ENCODE data around the gene HJURP. TPM values are rescaled to one million over a fixed set of nuclear protein-coding genes. Genes with fewer than 3 reads are reported as not detected.

HJURP gene
- total and polyA plus RNA-seq, 7 donors: 0.28 to 9.0 (median 1.5) TPM

DNA sequence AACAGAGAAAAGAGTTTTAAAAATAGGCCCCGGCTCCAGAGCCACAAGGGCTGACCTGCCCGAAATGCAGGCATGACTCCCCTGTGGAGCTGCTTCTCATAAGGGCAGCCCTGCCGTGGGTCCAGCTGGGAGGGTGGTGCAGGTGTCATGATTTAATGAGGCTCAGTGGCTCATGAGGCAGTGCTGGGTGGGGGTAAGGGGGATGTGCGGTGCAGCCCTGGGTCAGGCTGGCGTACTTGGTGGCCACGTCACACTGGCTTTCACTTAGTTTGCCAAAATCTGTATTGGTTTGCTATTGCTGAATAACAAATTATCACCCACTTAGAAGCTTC is 33.6 kb downstream of the HJURP start:
- intact Hi-C loops (cut with DNase I): no loop called here
- DNase-seq: peak; percentile 32
- WGBS, 2 donors: 87 to 94% methylated on average over 6 of the region's 6 CpGs
- Histone ChIP-seq H3K4me1 (no peaks in the 10 kb centered on the region), H3K4me3 (no peak overlapping the region), H3K27ac (no peak overlapping the region), H3K9me3 (no peaks in the 10 kb centered on the region), H3K27me3 (no peaks in the 10 kb centered on the region), H3K36me3 (no peaks in the 10 kb centered on the region)
- no peak for TF ChIP-seq POLR2A (IDR thresholded peaks at IDR 0.05)
- no peak for TF ChIP-seq EP300 (IDR thresholded peaks at IDR 0.05)
- TF ChIP-seq POLR2AphosphoS5 (IDR thresholded peaks at IDR 0.05): no peak
- TF ChIP-seq, protein P1, sequence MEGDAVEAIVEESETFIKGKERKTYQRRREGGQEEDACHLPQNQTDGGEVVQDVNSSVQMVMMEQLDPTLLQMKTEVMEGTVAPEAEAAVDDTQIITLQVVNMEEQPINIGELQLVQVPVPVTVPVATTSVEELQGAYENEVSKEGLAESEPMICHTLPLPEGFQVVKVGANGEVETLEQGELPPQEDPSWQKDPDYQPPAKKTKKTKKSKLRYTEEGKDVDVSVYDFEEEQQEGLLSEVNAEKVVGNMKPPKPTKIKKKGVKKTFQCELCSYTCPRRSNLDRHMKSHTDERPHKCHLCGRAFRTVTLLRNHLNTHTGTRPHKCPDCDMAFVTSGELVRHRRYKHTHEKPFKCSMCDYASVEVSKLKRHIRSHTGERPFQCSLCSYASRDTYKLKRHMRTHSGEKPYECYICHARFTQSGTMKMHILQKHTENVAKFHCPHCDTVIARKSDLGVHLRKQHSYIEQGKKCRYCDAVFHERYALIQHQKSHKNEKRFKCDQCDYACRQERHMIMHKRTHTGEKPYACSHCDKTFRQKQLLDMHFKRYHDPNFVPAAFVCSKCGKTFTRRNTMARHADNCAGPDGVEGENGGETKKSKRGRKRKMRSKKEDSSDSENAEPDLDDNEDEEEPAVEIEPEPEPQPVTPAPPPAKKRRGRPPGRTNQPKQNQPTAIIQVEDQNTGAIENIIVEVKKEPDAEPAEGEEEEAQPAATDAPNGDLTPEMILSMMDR (IDR thresholded peaks at IDR 0.05): no peak

DNA sequence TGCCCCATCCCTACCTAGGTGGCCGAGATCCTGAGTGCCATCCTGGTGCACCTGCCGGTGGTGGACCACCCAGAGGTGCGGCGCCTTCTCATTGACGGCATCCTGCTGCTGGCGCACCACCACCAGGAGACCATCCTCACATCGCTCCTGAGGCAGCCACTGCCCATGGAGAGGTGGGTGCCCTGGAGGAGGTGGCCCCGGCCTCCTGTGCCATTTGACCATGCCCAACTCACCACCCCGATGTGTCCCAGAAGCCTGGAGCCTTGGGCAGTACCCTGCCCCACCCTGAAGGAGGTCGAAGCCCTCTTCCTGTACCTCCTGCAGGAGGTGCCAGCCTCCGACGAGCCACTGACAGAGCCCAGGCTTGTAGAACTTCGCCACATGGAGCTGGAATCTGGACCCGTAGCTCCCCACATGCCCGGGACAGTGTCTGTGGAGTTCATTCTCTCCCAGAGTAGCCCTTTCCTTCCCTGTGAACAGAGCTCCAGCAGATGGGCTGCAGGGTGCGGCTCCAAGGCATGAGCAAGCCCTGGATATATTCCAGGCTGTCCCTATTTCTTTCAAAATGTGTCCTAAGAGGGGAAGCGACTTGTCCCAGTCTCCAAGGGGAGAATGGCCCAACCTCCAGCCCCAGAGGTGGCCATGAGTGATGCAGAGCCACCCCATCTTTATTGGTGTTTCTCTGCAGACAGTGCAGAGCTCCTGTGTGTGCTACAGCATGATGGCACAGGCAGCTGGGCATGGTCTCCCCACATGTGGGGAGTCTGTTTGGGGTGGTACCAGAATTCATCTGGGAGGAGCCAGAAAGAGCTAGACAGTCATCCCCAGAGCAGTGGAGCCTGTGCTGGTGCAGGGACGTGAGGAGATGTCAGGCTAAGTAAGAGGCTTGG is 34.2 kb downstream of the HJURP start:
- Histone ChIP-seq H3K4me1 (no peaks in the 10 kb centered on the region), H3K9me3 (no peaks in the 10 kb centered on the region), H3K27me3 (no peaks in the 10 kb centered on the region), H3K4me3 (no peak overlapping the region), H3K27ac (no peak overlapping the region), H3K36me3 (no peaks in the 10 kb centered on the region)
- TF ChIP-seq EP300 (IDR thresholded peaks at IDR 0.05): no peak
- TF ChIP-seq POLR2AphosphoS5 (IDR thresholded peaks at IDR 0.05): no peak
- TF ChIP-seq POLR2A (IDR thresholded peaks at IDR 0.05): no peak
- TF ChIP-seq, protein P1 (IDR thresholded peaks at IDR 0.05): no peak
- peak; percentile 54 for DNase-seq
- 86 to 88% methylated on average over 18 of the region's 18 CpGs for WGBS, 2 donors
- intact Hi-C loops (cut with DNase I): no loop called here

DNA sequence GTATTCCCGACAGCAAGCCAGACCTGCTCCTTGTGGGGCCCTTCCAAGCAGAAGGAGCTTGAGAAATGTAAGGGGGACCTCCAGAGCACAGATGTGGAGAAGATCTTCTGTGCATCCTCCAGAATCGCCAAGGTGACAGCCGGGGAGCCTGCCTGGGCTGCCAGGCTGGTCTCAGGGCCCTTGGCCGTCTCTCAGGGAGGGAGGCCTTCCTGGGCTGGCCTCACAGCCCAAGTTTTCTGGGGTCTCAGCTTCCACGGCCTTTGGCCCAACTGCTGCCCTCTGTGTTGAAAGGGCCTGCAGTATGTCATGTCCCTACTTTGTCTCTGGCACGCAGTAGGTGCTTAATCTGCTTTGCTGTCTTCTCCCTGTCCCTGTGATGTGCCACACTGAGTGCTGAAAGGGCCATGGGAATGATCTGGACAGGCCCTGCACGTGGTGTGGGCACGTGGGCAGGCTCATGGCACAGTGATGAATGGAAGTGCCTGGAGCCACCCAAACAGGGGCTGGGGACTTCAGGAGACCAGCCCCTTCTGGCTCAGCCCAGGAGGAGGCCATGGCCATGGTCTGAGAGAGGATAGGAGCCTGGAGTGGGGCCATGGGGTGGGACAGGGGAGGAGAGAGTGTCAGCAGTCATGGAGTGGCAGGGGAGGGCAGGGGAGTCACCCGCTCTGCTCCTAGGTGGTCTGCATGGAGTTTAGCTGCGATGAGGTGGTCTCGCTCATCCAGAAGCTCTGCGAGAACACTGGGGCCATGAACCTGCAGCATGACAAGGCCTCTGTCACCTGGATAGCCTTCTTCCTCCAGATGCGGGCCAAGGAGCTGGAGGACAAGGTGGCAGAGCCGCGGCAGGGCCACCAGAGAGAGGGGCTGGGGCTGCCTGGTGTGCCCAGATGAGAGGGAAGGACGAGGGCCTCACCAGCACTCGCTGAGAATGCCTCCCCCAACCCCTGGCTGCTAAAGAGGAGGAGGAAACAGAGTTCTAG is 35.4 kb downstream of the HJURP start:
- no peaks in the 10 kb centered on the region for H3K36me3 ChIP-seq
- intact Hi-C loops (cut with DNase I): no loop called here
- no peaks in the 10 kb centered on the region for H3K4me1 ChIP-seq
- H3K9me3 ChIP-seq: peaks cover 0 to 1% (median 0%) of the 10 kb centered on the region in 4 donors
- no peaks in the 10 kb centered on the region for H3K27me3 ChIP-seq
- no peak overlapping the region for H3K27ac ChIP-seq
- peak; percentile 48 for DNase-seq
- WGBS, 2 donors: 83 to 84% methylated on average over 17 of the region's 17 CpGs
- no peak overlapping the region for H3K4me3 ChIP-seq
- TF ChIP-seq POLR2AphosphoS5 (IDR thresholded peaks at IDR 0.05): no peak
- TF ChIP-seq POLR2A (IDR thresholded peaks at IDR 0.05): no peak
- TF ChIP-seq, protein P1 (IDR thresholded peaks at IDR 0.05): no peak
- TF ChIP-seq EP300 (IDR thresholded peaks at IDR 0.05): no peak

DNA sequence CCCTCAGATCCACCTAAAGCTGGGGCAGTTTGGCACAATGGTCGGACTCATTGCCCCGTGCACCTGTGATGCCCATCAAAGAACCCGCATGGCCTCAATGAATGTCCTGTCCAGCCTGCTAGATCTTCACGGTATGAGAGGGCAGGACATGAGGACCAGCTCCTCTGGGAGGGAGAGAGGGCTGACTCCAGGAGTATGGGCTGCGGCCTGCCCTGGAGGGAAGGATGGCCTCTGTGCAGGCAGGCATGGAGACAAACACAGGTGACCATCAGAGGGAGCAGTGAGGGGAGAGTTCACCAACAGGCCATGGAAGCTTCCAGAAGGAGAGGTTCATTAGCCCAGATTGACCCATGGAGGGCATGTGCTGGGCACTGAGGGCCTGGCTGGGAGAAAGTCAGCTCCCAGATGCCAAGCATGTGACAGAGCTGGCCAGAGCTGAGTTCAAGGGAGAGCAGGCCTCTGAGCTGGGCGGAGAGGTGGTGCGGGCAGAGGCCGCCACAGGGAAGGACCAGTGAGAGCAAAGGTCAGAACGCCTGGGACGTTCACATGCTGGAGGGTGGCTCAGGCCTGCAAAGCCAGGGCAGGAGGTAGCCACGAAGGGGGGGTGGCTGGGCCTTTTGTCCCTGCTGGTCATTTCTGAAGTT is 36.2 kb downstream of the HJURP start:
- Histone ChIP-seq H3K27ac (no peak overlapping the region), H3K27me3 (no peaks in the 10 kb centered on the region), H3K4me1 (no peaks in the 10 kb centered on the region), H3K36me3 (no peaks in the 10 kb centered on the region), H3K4me3 (no peak overlapping the region), H3K9me3 (peaks cover 0 to 1% (median 0%) of the 10 kb centered on the region in 4 donors)
- no peak for DNase-seq
- WGBS, 2 donors: 81 to 91% methylated on average over 11 of the region's 11 CpGs
- TF ChIP-seq POLR2A (IDR thresholded peaks at IDR 0.05) (no peak), POLR2AphosphoS5 (IDR thresholded peaks at IDR 0.05) (no peak), EP300 (IDR thresholded peaks at IDR 0.05) (no peak)
- TF ChIP-seq, protein P1 (IDR thresholded peaks at IDR 0.05): no peak
- intact Hi-C loops (cut with DNase I): no loop called here

Data from sigmoid colon (tissue), 7 donors.